ENCODE data around the gene PTPRE. TPM values are rescaled to one million over a fixed set of nuclear protein-coding genes. Genes with fewer than 3 reads are reported as not detected.

PTPRE gene
- total RNA-seq, 1 donor from 2014 or later, result 2.6 TPM

DNA sequence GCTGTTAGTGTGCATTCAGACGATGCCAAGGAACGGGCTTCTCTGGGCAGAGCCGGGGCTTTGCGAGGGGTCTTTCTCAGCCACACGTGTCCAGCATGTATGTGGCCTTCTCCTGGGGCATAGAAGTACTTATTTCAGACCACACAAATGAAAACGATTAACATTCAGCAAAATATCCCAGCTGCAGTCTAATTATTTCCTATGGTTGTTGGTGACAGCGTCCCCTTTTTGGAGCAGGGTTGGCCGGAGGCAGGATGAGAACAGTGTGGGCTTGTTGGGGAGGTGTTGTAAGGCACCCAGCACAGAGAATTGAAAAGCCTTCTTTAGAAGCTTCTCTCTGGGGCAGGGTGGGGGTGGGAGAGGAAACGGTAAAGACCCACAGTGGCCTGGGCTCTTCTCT, 54.2 kb downstream of the PTPRE start:
- no peak for DNase-seq (ENCODE audit: low spot score in 2 of 2, unreplicated experiment in 2 of 2)
- Mint-ChIP-seq H3K4me1 (no peaks in the 10 kb centered on the region), H3K4me3 (peak overlapping the region; percentile 28), H3K27me3 (ENCODE audit: low read depth) (peaks cover 7% of the 10 kb centered on the region), H3K36me3 (no peaks in the 10 kb centered on the region), H3K27ac (no peak overlapping the region), H3K9me3 (peaks cover 15% of the 10 kb centered on the region)
- TF ChIP-seq, protein P1, sequence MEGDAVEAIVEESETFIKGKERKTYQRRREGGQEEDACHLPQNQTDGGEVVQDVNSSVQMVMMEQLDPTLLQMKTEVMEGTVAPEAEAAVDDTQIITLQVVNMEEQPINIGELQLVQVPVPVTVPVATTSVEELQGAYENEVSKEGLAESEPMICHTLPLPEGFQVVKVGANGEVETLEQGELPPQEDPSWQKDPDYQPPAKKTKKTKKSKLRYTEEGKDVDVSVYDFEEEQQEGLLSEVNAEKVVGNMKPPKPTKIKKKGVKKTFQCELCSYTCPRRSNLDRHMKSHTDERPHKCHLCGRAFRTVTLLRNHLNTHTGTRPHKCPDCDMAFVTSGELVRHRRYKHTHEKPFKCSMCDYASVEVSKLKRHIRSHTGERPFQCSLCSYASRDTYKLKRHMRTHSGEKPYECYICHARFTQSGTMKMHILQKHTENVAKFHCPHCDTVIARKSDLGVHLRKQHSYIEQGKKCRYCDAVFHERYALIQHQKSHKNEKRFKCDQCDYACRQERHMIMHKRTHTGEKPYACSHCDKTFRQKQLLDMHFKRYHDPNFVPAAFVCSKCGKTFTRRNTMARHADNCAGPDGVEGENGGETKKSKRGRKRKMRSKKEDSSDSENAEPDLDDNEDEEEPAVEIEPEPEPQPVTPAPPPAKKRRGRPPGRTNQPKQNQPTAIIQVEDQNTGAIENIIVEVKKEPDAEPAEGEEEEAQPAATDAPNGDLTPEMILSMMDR (IDR thresholded peaks at IDR 0.05; ENCODE audit: unreplicated experiment), result no peak

DNA sequence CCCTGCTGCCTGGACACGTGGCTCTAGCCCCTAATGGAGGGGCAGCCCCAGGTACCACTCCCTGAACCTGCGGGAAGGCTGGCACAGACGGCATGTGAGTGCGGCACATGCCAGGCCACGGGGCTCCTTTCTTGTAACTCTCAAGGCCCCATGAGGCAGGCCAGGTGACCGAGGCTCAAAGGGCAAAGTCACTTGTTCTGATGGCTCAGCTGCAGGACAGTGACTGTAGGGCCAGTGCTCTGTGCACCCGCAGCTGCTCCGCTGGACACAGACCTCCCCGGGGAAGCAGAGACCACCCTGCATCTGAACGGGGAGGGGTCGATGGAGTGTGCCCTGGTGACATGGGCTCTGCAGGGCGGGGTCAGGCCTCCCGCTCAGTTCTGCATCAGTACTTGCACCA, 55.3 kb downstream of the PTPRE start:
- no peaks in the 10 kb centered on the region for H3K36me3 Mint-ChIP-seq
- no peak for DNase-seq (ENCODE audit: low spot score in 2 of 2, unreplicated experiment in 2 of 2)
- H3K4me1 Mint-ChIP-seq, result no peaks in the 10 kb centered on the region
- TF ChIP-seq, protein P1 (IDR thresholded peaks at IDR 0.05; ENCODE audit: unreplicated experiment), result no peak
- H3K9me3 Mint-ChIP-seq, result peaks cover 5% of the 10 kb centered on the region
- H3K27ac Mint-ChIP-seq, result no peak overlapping the region
- H3K27me3 Mint-ChIP-seq (ENCODE audit: low read depth), result peaks cover 3% of the 10 kb centered on the region
- H3K4me3 Mint-ChIP-seq, result no peak overlapping the region

DNA sequence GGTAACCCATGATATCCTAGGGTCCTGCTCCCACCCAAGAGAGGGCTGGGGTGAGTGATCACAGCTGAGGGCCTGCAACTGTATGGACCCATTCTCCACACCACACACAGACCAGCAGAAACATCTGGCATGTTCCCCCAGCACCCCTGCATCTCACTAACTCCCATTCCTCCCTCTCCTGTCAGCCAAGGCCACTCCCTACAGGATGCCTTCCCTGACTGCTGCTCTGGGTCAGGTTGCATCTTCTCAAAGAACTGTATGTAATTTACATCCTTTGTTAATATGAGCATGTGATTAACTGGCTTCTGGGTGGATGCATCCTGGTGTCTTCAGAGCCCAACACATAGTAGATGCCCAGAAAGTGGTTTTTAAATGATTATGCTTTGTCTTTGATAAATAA, 56.2 kb downstream of the PTPRE start:
- H3K4me1 Mint-ChIP-seq, result no peaks in the 10 kb centered on the region
- no peaks in the 10 kb centered on the region for H3K36me3 Mint-ChIP-seq
- H3K9me3 Mint-ChIP-seq, result no peaks in the 10 kb centered on the region
- H3K27me3 Mint-ChIP-seq (ENCODE audit: low read depth), result peaks cover 3% of the 10 kb centered on the region
- no peak overlapping the region for H3K27ac Mint-ChIP-seq
- DNase-seq (ENCODE audit: low spot score in 2 of 2, unreplicated experiment in 2 of 2), result no peak
- H3K4me3 Mint-ChIP-seq, result no peak overlapping the region
- TF ChIP-seq, protein P1 (IDR thresholded peaks at IDR 0.05; ENCODE audit: unreplicated experiment), result no peak

DNA sequence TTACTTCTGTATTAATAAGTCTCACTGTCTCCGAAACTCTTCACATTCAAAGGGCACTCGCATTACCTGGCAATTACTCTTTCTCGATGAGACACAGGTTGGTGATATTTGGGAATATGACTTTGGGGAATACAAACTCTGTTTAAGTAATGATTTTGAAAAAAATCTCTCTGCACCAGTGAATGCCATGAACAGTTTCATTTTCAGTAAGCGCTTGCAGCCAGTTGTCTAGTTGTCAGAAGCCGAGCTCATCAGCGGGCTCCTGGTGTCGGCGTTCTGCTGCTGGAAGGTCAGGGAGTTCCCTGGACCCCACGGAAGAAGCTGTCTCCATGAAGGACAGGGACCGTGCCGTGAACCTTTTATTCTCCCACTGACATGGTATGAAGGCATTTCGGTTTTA, 57.7 kb downstream of the PTPRE start:
- no peak for DNase-seq (ENCODE audit: low spot score in 2 of 2, unreplicated experiment in 2 of 2)
- H3K4me3 Mint-ChIP-seq, result no peak overlapping the region

GRCh38 chr10:127966875-127967274, 60.0 kb downstream of the PTPRE start:
- no peaks in the 10 kb centered on the region for H3K27me3 Mint-ChIP-seq (ENCODE audit: low read depth)
- H3K4me1 Mint-ChIP-seq, result no peaks in the 10 kb centered on the region
- TF ChIP-seq, protein P1 (IDR thresholded peaks at IDR 0.05; ENCODE audit: unreplicated experiment), result no peak
- DNase-seq (ENCODE audit: low spot score in 2 of 2, unreplicated experiment in 2 of 2), result no peak
- no peaks in the 10 kb centered on the region for H3K9me3 Mint-ChIP-seq
- no peaks in the 10 kb centered on the region for H3K36me3 Mint-ChIP-seq
- no peak overlapping the region for H3K27ac Mint-ChIP-seq
- no peak overlapping the region for H3K4me3 Mint-ChIP-seq

More for the DNA sequence above, 57.7 kb downstream of the PTPRE start:
- Mint-ChIP-seq H3K27me3 (ENCODE audit: low read depth) (no peaks in the 10 kb centered on the region), H3K27ac (no peak overlapping the region), H3K4me1 (no peaks in the 10 kb centered on the region), H3K36me3 (no peaks in the 10 kb centered on the region), H3K9me3 (no peaks in the 10 kb centered on the region)
- TF ChIP-seq, protein P1 (IDR thresholded peaks at IDR 0.05; ENCODE audit: unreplicated experiment), result no peak

DNA sequence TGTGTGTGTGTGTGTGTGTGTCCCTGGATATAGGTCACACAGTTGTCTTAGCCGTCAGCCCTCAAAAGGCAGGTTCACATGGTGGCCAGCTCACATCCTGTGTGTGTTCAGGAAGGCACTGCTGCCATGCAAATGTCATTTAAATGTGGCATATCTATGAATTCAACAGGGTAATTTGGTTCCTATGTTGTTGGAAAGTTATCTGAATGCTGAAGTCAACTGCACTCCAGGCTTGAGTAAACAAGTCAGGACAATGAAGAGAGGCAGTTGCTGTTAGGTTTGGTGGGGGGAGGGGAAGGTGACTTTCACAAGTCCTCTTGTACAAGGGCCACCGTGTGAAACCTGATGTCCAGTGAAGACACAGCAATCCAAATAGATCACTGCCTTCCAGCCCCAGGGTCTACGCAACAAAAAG, 61.1 kb downstream of the PTPRE start:
- Mint-ChIP-seq H3K27me3 (ENCODE audit: low read depth) (no peaks in the 10 kb centered on the region), H3K27ac (no peak overlapping the region)

More for the DNA sequence above, 61.1 kb downstream of the PTPRE start:
- no peak for DNase-seq (ENCODE audit: low spot score in 2 of 2, unreplicated experiment in 2 of 2)
- H3K36me3 Mint-ChIP-seq, result no peaks in the 10 kb centered on the region
- TF ChIP-seq, protein P1 (IDR thresholded peaks at IDR 0.05; ENCODE audit: unreplicated experiment), result no peak
- no peak overlapping the region for H3K4me3 Mint-ChIP-seq
- no peaks in the 10 kb centered on the region for H3K9me3 Mint-ChIP-seq
- no peaks in the 10 kb centered on the region for H3K4me1 Mint-ChIP-seq

Measured in mesothelial cell of epicardium (in vitro differentiated cells).